Osteoblast (primary cell): ENCODE data around the gene HIBADH. TPM values are rescaled to one million over a fixed set of nuclear protein-coding genes. Genes with fewer than 3 reads are reported as not detected.

Source experiments
- DNase-seq: peaks from one replicate; pipeline ENCODE4 v3.0.0; 2011; ENCODE audit warnings: low spot score, mixed read lengths; ENCODE audit not compliant: insufficient read length; ENCODE audit errors: missing footprints
- H2AFZ ChIP-seq: 2 replicates; pipeline ENCODE4 v1.6.0; 2011; ENCODE audit warnings: mild to moderate bottlenecking, low read length
- H3K27ac ChIP-seq: 2 replicates; pipeline ENCODE4 v1.5.1; 2011; ENCODE audit warnings: mild to moderate bottlenecking, low read depth, low read length, moderate library complexity
- H3K27me3 ChIP-seq: 2 replicates; pipeline ENCODE4 v1.6.0; 2012; ENCODE audit warnings: mild to moderate bottlenecking, control low read depth, inconsistent platforms, low read length, moderate library complexity; ENCODE audit not compliant: insufficient read depth
- H3K36me3 ChIP-seq: 2 replicates; pipeline ENCODE4 v1.5.1; 2011; ENCODE audit warnings: mild to moderate bottlenecking, low read length, control low read depth, moderate library complexity; ENCODE audit not compliant: insufficient read depth
- H3K4me1 ChIP-seq: 2 replicates; pipeline ENCODE4 v1.5.1; 2011; ENCODE audit warnings: mild to moderate bottlenecking, low read length, control low read depth, moderate library complexity; ENCODE audit not compliant: insufficient read depth
- H3K4me2 ChIP-seq: 2 replicates; pipeline ENCODE4 v1.6.0; 2011; ENCODE audit warnings: mild to moderate bottlenecking, low read length; ENCODE audit not compliant: insufficient read depth
- H3K4me3 ChIP-seq: fragments of 200-600 bp; sonication (generic); 3 replicates; pipeline ENCODE4 v1.5.1; 2012; ENCODE audit warnings: mild to moderate bottlenecking, low read length, inconsistent platforms; ENCODE audit not compliant: insufficient read depth
- H3K79me2 ChIP-seq: 2 replicates; pipeline ENCODE4 v1.6.0; 2012; ENCODE audit warnings: mild to moderate bottlenecking, low read length, control low read depth, inconsistent platforms; ENCODE audit not compliant: insufficient read depth
- H3K9me3 ChIP-seq: 2 replicates; pipeline ENCODE4 v1.5.1; 2011; ENCODE audit warnings: low read depth, low read length, control low read depth
- H4K20me1 ChIP-seq: 2 replicates; pipeline ENCODE4 v1.6.0; 2012; ENCODE audit warnings: mild to moderate bottlenecking, low read length, control low read depth; ENCODE audit not compliant: insufficient read depth
- total RNA-seq: library from RNA; depleted of rRNA; stranded (reverse); fragments of >200 nt; gene quantifications from 2 replicates; pipeline ENCODE4 v1.2.3, GENCODE V29; 2012
- TF ChIP-seq, protein P1 (sequence below): IDR thresholded peaks from 2 replicates; pipeline ENCODE4 v1.5.1; 2011; ENCODE audit warnings: mild to moderate bottlenecking, low read depth, low read length, moderate library complexity; ENCODE audit errors: extremely low read depth

Gene HIBADH
- total RNA-seq, 1 donor, result 76.0 TPM

DNA sequence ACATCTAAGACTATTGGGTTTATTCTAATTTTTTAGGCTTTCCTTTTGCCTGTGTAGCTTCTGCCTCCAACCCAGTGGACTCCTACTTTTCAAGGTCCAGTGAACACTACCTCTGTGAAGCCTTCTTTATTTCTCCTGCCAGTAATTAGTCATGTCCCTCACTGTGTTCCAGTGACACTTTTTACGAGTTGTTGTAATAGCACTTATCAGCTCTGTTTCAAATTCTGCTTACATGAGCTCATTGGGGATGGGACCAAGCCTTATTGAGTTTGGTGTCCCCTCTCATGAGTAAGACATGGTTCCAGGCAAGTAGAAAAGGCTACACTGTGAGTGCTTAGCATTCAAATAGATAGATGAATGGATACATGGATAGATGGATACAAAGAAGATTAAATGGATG, 184.6 kb downstream of the HIBADH start:
- Histone ChIP-seq H3K79me2 (no peaks in the 10 kb centered on the region), H3K4me1 (peaks cover 6% of the 10 kb centered on the region), H3K27ac (no peak overlapping the region), H3K9me3 (no peaks in the 10 kb centered on the region), H3K4me3 (no peak overlapping the region), H3K4me2 (no peak overlapping the region), H2AFZ (no peak overlapping the region), H3K27me3 (no peaks in the 10 kb centered on the region), H3K36me3 (no peaks in the 10 kb centered on the region), H4K20me1 (no peaks in the 10 kb centered on the region)
- TF ChIP-seq, protein P1, sequence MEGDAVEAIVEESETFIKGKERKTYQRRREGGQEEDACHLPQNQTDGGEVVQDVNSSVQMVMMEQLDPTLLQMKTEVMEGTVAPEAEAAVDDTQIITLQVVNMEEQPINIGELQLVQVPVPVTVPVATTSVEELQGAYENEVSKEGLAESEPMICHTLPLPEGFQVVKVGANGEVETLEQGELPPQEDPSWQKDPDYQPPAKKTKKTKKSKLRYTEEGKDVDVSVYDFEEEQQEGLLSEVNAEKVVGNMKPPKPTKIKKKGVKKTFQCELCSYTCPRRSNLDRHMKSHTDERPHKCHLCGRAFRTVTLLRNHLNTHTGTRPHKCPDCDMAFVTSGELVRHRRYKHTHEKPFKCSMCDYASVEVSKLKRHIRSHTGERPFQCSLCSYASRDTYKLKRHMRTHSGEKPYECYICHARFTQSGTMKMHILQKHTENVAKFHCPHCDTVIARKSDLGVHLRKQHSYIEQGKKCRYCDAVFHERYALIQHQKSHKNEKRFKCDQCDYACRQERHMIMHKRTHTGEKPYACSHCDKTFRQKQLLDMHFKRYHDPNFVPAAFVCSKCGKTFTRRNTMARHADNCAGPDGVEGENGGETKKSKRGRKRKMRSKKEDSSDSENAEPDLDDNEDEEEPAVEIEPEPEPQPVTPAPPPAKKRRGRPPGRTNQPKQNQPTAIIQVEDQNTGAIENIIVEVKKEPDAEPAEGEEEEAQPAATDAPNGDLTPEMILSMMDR, result no peak
- no peak for DNase-seq

DNA sequence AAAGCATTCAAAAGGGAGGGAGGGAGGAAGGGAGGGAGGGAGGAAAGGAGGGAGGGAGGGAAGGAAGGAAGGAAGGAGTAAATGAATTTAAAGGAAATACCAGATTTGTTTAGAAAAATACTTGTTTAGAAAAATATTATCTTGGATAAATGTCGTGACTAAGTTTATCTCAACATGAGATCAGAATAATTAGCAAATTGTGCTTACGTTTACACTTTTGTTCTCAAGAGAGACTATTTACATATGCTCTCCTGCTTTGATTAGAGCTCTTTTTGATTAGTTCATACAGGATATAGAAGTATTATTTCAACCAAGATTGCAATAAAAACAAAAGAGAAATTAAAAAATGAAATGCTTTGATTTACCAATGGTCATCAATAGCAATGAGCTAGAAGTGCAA, 186.2 kb downstream of the HIBADH start:
- H3K36me3 ChIP-seq, result no peaks in the 10 kb centered on the region
- no peaks in the 10 kb centered on the region for H3K27me3 ChIP-seq
- no peak overlapping the region for H2AFZ ChIP-seq
- no peak overlapping the region for H3K4me2 ChIP-seq
- H3K4me1 ChIP-seq, result peaks cover 6% of the 10 kb centered on the region
- no peak overlapping the region for H3K27ac ChIP-seq
- no peak overlapping the region for H3K4me3 ChIP-seq
- H3K79me2 ChIP-seq, result no peaks in the 10 kb centered on the region
- H4K20me1 ChIP-seq, result no peaks in the 10 kb centered on the region
- H3K9me3 ChIP-seq, result no peaks in the 10 kb centered on the region
- DNase-seq, result no peak
- TF ChIP-seq, protein P1, result no peak

Other genes with a start within 250 kb of the HIBADH start
- 107 and 112 TPM in 2 replicates for gene TAX1BP1, start 77.3 kb upstream of the HIBADH start, total RNA-seq